Activated CD4-positive, alpha-beta memory T cell treated with anti-CD3 and anti-CD28 coated beads for 36 hours (primary cell): ENCODE measurements around the gene PHEX. TPM values are rescaled to one million over a fixed set of nuclear protein-coding genes. Genes with fewer than 3 reads are reported as not detected.

Experiments
- CTCF ChIA-PET: fragments of 350-600 bp; sonication (Branson Sonifier 250); formaldehyde crosslinking; loops from one replicate; lab custom pipeline; 2021; ENCODE audit warnings: antibody characterized with exemption, inconsistent platforms; lab: Charles Lee
- POLR2A ChIA-PET: fragments of 350-600 bp; sonication (Branson Sonifier 250); formaldehyde crosslinking; loops from one replicate; lab custom pipeline; 2021; ENCODE audit warnings: antibody characterized with exemption; lab: Charles Lee
- DNase-seq: peaks from one replicate; pipeline ENCODE4 v3.0.0-alpha.2; 2020
- H3K27ac Mint-ChIP-seq: one replicate; pipeline ENCODE4 v1.8.0; 2021; ENCODE audit warnings: mixed read lengths
- H3K27me3 Mint-ChIP-seq: one replicate; pipeline ENCODE4 v1.8.0; 2021; ENCODE audit warnings: mixed read lengths
- H3K36me3 Mint-ChIP-seq: one replicate; pipeline ENCODE4 v1.8.0; 2021; ENCODE audit warnings: mixed read lengths
- H3K4me1 Mint-ChIP-seq: one replicate; pipeline ENCODE4 v1.8.0; 2021; ENCODE audit warnings: low read depth, mixed read lengths
- H3K4me3 Mint-ChIP-seq: one replicate; pipeline ENCODE4 v1.8.0; 2021; ENCODE audit warnings: mild to moderate bottlenecking, mixed read lengths
- H3K9me3 Mint-ChIP-seq: one replicate; pipeline ENCODE4 v1.8.0; 2021; ENCODE audit warnings: mixed read lengths
- intact Hi-C: fragments of 100-400 bp; cut with micrococcal nuclease; formaldehyde crosslinking; loops from one replicate; pipeline ENCODE4 v1.15.1; 2023
- total RNA-seq, 2 experiments: library from RNA; stranded (reverse); gene quantifications; one replicate each; pipeline ENCODE4 v1.2.3, GENCODE V29; 2021

Gene PHEX
- total RNA-seq, 2 experiments from 2014 or later: 2.1 to 3.2 TPM

GRCh38 chrX:22041907-22042530, 9.9 kb downstream of the PHEX start:
- DNase-seq: peak; percentile 12
- intact Hi-C loops: no loop called here
- POLR2A ChIA-PET: no interaction called here
- no peaks in the 10 kb centered on the region for H3K27me3 Mint-ChIP-seq
- no peak overlapping the region for H3K4me3 Mint-ChIP-seq
- CTCF ChIA-PET: no interaction called here
- H3K27ac Mint-ChIP-seq: no peak overlapping the region
- H3K9me3 Mint-ChIP-seq: no peaks in the 10 kb centered on the region
- peaks cover 16% of the 10 kb centered on the region for H3K4me1 Mint-ChIP-seq
- H3K36me3 Mint-ChIP-seq: no peaks in the 10 kb centered on the region

- H3K4me3 Mint-ChIP-seq: no peak overlapping the region
- intact Hi-C loops: no loop called here
- H3K36me3 Mint-ChIP-seq: no peaks in the 10 kb centered on the region
- peaks cover 7% of the 10 kb centered on the region for H3K4me1 Mint-ChIP-seq
- ChIA-PET CTCF (no interaction called here), POLR2A (no interaction called here)
- H3K27me3 Mint-ChIP-seq: no peaks in the 10 kb centered on the region
- no peaks in the 10 kb centered on the region for H3K9me3 Mint-ChIP-seq
- no peak overlapping the region for H3K27ac Mint-ChIP-seq
- DNase-seq: no peak
Measured at GRCh38 chrX:22043872-22044271, 11.7 kb downstream of the PHEX start.

- Mint-ChIP-seq H3K27ac (no peak overlapping the region), H3K9me3 (no peaks in the 10 kb centered on the region), H3K4me3 (no peak overlapping the region), H3K36me3 (no peaks in the 10 kb centered on the region), H3K27me3 (no peaks in the 10 kb centered on the region), H3K4me1 (no peaks in the 10 kb centered on the region)
- no peak for DNase-seq
- ChIA-PET CTCF (no interaction called here), POLR2A (no interaction called here)
- intact Hi-C loops: no loop called here
Measured at GRCh38 chrX:22047468-22047867, 15.3 kb downstream of the PHEX start.

DNA sequence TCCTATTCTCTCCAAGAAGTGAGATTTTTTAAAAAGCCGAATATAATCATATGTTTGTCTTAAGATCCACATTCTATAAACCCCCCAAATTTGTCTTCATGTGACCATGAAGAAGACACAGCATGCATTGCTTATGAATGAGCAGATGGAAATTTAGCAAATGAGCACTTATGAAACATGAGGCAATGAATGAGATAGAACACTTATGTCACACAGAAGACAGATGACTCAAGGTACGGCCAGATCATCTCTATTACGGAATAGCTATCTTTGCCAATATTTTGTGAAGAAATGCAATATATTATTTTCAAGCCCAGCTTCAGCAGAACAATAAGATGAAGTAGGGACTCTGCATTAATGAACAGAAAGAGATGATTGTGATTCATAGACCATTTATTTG, 21.4 kb downstream of the PHEX start:
- peaks cover 1% of the 10 kb centered on the region for H3K36me3 Mint-ChIP-seq
- ChIA-PET POLR2A (no interaction called here), CTCF (no interaction called here)
- H3K27me3 Mint-ChIP-seq: no peaks in the 10 kb centered on the region
- no peaks in the 10 kb centered on the region for H3K9me3 Mint-ChIP-seq
- H3K4me1 Mint-ChIP-seq: peaks cover 10% of the 10 kb centered on the region
- intact Hi-C loops: no loop called here
- DNase-seq: no peak
- H3K4me3 Mint-ChIP-seq: no peak overlapping the region
- H3K27ac Mint-ChIP-seq: no peak overlapping the region

GRCh38 chrX:22056235-22056634, 24.1 kb downstream of the PHEX start:
- Mint-ChIP-seq H3K9me3 (no peaks in the 10 kb centered on the region), H3K4me1 (peaks cover 28% of the 10 kb centered on the region), H3K27ac (no peak overlapping the region), H3K27me3 (no peaks in the 10 kb centered on the region), H3K4me3 (no peak overlapping the region), H3K36me3 (peaks cover 1% of the 10 kb centered on the region)
- intact Hi-C loops: no loop called here
- CTCF ChIA-PET: no interaction called here
- no peak for DNase-seq
- POLR2A ChIA-PET: no interaction called here

GRCh38 chrX:22057667-22058066, 25.5 kb downstream of the PHEX start:
- H3K4me1 Mint-ChIP-seq: peaks cover 41% of the 10 kb centered on the region
- H3K9me3 Mint-ChIP-seq: no peaks in the 10 kb centered on the region
- CTCF ChIA-PET: no interaction called here
- no peaks in the 10 kb centered on the region for H3K27me3 Mint-ChIP-seq
- H3K4me3 Mint-ChIP-seq: no peak overlapping the region
- POLR2A ChIA-PET: interaction anchor here (0.7 kb wide), 1 partner anchor 9 kb away, joined by 3 read pairs; no protein-coding TSS in a partner anchor
- no peak for DNase-seq
- peaks cover 1% of the 10 kb centered on the region for H3K36me3 Mint-ChIP-seq
- peak overlapping the region; percentile 45 for H3K27ac Mint-ChIP-seq
- intact Hi-C loops: no loop called here

DNA sequence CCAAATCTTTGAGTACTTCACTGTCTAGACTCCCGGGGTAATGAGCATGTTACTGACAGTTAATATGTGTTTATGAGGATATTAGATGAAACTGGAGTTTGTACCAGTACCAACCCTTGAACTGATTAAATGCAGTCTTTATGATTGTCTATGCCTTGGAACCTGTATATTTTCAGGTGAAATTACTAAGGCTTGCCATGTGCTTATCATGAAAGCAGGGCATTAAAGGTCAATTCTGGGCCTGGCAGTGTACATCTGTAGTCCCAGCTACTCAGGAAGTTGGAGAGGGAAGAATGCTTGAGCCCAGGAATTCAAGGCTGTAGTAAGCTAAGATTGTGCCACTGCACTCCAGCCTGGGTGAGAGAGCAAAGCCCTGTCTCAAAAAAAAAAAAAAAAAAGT, 27.6 kb downstream of the PHEX start:
- DNase-seq: no peak
- intact Hi-C loops: loop anchor here (1.0 to 10.0 kb wide), 3 partner anchors 32 to 1605 kb away; partner anchors contain the start of gene PRDX4
- Mint-ChIP-seq H3K36me3 (no peaks in the 10 kb centered on the region), H3K27ac (peak overlapping the region; percentile 64), H3K4me3 (no peak overlapping the region), H3K4me1 (peaks cover 52% of the 10 kb centered on the region), H3K27me3 (no peaks in the 10 kb centered on the region), H3K9me3 (peaks cover 3% of the 10 kb centered on the region)
- POLR2A ChIA-PET: no interaction called here
- CTCF ChIA-PET: interaction anchor here (1.6 kb wide), 1 partner anchor 74 kb away, joined by 5 read pairs; no protein-coding TSS in a partner anchor

DNA sequence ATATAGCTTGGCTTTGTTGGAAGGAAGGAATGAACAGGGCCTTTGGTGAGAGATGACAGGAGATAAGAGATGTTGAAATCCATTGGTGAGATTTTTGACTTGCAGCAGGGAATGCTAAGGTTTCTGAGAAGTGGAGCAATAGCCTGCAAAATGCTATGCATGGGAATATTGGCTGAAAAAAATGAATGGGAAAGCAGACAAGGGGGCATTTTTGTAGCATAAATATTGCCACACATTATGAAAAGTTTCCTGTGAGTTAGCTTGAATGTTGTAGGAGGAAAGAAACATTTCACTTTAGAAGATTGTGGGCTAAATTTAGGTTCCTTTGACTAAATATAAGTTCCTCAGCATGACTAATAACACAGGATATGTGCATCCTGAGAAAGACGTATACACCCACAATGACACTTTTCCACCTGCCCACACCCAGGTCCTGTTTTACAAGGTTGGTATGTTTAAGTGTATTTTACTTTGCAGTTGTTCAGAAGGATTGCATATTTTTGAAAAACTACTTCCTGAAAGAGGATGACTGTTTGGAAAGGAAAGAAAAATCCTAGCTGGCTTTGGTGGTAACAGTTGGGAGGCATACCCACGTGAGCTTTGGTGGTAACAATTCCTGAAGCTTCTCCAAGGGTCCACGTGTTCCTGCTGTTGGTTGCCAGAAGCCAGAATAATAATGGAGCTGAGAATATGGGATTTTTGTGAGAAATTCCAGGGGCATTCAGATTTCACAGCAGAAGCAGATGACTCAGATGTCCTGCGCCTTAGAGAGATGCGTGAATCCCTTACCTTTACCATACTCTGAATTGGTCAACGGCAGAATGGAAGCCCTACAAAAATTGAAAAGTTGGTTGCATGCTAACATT, 28.5 kb downstream of the PHEX start:
- no peaks in the 10 kb centered on the region for H3K27me3 Mint-ChIP-seq
- ChIA-PET CTCF (interaction anchor here (1.3 to 1.6 kb wide), 3 partner anchors 23 to 221 kb away, joined by 3 to 5 read pairs (median 5); partner anchors contain the start of gene MBTPS2), POLR2A (no interaction called here)
- H3K9me3 Mint-ChIP-seq: peaks cover 3% of the 10 kb centered on the region
- peak overlapping the region; percentile 70 for H3K27ac Mint-ChIP-seq
- no peaks in the 10 kb centered on the region for H3K36me3 Mint-ChIP-seq
- H3K4me3 Mint-ChIP-seq: no peak overlapping the region
- DNase-seq: peak; percentile 56
- peaks cover 53% of the 10 kb centered on the region for H3K4me1 Mint-ChIP-seq
- intact Hi-C loops: loop anchor here (1.0 to 10.0 kb wide), 3 partner anchors 33 to 1604 kb away; partner anchors contain the start of gene PRDX4

DNA sequence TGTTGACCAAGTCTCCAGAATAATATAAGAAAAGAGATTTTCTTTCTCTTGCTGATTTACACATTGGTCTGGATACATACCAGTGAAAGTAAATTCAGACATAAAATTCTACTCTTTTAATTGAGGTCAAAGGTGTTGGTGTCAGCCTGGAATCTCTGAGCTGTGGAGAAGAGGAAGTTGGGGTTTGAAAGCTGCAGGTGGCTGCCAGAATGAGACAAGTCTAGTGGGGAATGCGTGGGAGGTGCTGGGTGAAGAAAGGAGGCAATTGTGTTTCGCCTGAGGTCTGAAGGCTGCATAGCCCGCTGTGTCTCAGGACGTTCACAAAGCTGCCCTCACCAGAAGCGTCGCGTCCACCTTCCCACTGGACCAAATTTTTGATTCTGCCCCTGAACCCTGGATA, 31.2 kb downstream of the PHEX start:
- H3K27ac Mint-ChIP-seq: peak overlapping the region; percentile 38
- CTCF ChIA-PET: interaction anchor here (1.2 to 1.5 kb wide), 2 partner anchors 18 to 73 kb away, joined by 4 to 6 read pairs; no protein-coding TSS in a partner anchor
- peak; percentile 47 for DNase-seq
- peaks cover 2% of the 10 kb centered on the region for H3K36me3 Mint-ChIP-seq
- peaks cover 59% of the 10 kb centered on the region for H3K4me1 Mint-ChIP-seq
- no peak overlapping the region for H3K4me3 Mint-ChIP-seq
- no peaks in the 10 kb centered on the region for H3K27me3 Mint-ChIP-seq
- intact Hi-C loops: loop anchor here (10.0 kb wide), 1 partner anchor 1602 kb away; the partner anchor contains the start of gene PRDX4
- POLR2A ChIA-PET: no interaction called here
- H3K9me3 Mint-ChIP-seq: peaks cover 3% of the 10 kb centered on the region

GRCh38 chrX:22069586-22069985, 37.5 kb downstream of the PHEX start:
- Mint-ChIP-seq H3K4me1 (peaks cover 16% of the 10 kb centered on the region), H3K36me3 (peaks cover 2% of the 10 kb centered on the region), H3K27me3 (no peaks in the 10 kb centered on the region), H3K9me3 (no peaks in the 10 kb centered on the region), H3K4me3 (no peak overlapping the region), H3K27ac (no peak overlapping the region)
- CTCF ChIA-PET: interaction anchor here (0.8 to 1.7 kb wide), 3 partner anchors 10 to 84 kb away, joined by 3 to 5 read pairs (median 5); no protein-coding TSS in a partner anchor
- no peak for DNase-seq
- intact Hi-C loops: loop anchor here (10.0 kb wide), 1 partner anchor 1595 kb away; the partner anchor contains the start of gene PRDX4
- POLR2A ChIA-PET: no interaction called here

DNA sequence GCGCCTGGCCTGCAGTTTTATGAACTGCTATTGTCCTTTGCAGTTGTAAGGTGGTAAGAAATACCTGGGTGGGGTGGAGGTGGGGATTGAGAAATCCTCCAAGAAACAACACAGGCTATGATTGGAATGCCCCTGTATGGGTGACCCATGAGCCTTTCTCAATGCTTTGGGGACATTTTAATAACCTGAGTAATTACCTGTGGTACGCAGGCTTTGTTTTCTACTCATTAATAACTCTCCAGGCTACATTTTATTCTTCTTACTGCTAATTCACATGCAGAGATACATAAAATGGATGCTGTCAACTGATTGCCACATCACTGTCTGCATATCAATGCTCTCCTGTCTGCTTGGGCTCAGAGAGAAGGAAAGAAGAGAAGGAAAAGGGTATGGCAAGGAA, 41.8 kb downstream of the PHEX start:
- Mint-ChIP-seq H3K27me3 (no peaks in the 10 kb centered on the region), H3K27ac (no peak overlapping the region), H3K4me3 (no peak overlapping the region), H3K4me1 (no peaks in the 10 kb centered on the region), H3K36me3 (no peaks in the 10 kb centered on the region), H3K9me3 (no peaks in the 10 kb centered on the region)
- POLR2A ChIA-PET: no interaction called here
- CTCF ChIA-PET: no interaction called here
- DNase-seq: no peak
- intact Hi-C loops: no loop called here

DNA sequence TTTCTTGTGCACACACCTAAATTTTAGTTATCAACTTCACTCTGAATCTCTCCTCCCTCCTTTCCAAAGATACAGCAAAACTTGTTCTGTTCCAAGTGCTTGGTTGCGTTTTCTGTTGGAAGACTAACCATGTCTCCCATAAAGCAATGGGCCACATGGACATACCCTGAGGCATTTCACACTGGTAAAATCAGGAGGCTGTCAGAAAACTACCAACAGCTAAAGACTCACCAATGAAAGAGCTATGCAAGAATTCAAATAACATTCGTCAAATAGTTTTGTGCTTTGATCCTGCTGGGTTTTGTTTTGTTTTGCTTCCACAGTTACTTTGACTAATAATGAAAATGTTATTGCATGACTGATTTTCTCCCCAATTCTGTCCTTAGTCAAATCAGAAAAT, 46.0 kb downstream of the PHEX start:
- H3K4me3 Mint-ChIP-seq: no peak overlapping the region
- no peaks in the 10 kb centered on the region for H3K36me3 Mint-ChIP-seq
- no peaks in the 10 kb centered on the region for H3K27me3 Mint-ChIP-seq
- H3K9me3 Mint-ChIP-seq: no peaks in the 10 kb centered on the region
- no peak overlapping the region for H3K27ac Mint-ChIP-seq
- ChIA-PET POLR2A (no interaction called here), CTCF (no interaction called here)
- intact Hi-C loops: no loop called here
- DNase-seq: no peak
- no peaks in the 10 kb centered on the region for H3K4me1 Mint-ChIP-seq
